ENCODE results near the gene L3MBTL4. TPM values are rescaled to one million over a fixed set of nuclear protein-coding genes. Genes with fewer than 3 reads are reported as not detected.

The L3MBTL4 gene
- total and polyA plus RNA-seq, 9 of the 15 experiments (the other 6 are each of a cell fraction or from before 2014, with no cell fraction given), result not detected

DNA sequence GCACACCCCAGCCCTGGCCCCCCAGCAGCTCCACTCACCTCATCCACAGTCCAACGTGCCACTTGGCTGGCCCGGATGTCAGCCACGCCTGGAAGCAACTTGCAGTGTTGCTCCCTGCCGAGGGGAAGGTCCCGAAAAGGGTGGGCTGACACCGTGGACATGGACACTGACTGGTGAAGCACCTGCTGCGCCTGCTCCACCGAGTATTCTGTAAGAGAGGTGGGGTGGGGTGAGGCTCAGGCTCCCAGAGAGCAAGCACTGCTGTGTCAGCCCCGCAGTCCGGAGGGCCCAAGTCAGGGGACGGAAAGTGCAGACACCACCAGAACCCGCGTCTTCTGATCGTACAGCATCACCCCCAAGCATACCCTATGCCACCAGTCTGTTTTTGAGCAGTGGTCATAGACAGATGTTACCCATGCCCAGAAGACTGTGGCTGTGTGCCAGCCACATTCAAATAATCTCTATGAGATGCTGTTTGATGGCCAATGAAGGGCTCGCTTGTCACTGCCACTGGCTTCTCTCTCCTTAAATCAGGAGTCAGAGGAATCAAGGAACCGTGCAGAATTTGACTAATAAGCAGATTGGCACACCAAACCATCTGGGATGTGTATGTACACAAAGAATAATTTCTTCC lies 445.2 kb downstream of the L3MBTL4 start (continued):
- TF ChIP-seq, protein P1, sequence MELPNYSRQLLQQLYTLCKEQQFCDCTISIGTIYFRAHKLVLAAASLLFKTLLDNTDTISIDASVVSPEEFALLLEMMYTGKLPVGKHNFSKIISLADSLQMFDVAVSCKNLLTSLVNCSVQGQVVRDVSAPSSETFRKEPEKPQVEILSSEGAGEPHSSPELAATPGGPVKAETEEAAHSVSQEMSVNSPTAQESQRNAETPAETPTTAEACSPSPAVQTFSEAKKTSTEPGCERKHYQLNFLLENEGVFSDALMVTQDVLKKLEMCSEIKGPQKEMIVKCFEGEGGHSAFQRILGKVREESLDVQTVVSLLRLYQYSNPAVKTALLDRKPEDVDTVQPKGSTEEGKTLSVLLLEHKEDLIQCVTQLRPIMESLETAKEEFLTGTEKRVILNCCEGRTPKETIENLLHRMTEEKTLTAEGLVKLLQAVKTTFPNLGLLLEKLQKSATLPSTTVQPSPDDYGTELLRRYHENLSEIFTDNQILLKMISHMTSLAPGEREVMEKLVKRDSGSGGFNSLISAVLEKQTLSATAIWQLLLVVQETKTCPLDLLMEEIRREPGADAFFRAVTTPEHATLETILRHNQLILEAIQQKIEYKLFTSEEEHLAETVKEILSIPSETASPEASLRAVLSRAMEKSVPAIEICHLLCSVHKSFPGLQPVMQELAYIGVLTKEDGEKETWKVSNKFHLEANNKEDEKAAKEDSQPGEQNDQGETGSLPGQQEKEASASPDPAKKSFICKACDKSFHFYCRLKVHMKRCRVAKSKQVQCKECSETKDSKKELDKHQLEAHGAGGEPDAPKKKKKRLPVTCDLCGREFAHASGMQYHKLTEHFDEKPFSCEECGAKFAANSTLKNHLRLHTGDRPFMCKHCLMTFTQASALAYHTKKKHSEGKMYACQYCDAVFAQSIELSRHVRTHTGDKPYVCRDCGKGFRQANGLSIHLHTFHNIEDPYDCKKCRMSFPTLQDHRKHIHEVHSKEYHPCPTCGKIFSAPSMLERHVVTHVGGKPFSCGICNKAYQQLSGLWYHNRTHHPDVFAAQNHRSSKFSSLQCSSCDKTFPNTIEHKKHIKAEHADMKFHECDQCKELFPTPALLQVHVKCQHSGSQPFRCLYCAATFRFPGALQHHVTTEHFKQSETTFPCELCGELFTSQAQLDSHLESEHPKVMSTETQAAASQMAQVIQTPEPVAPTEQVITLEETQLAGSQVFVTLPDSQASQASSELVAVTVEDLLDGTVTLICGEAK (IDR thresholded peaks at IDR 0.05), result no peak
- TF ChIP-seq, protein P1 (CRISPR knock-in tag; IDR thresholded peaks at IDR 0.05), result no peak
- no peak for TF ChIP-seq ZNF583 (CRISPR knock-in tag; IDR thresholded peaks at IDR 0.05)

Data from K562 (cell line).